HL-60/S4 treated with retinoic acid at 250 ng/mL for 4 days and 3 days (cell line): ENCODE data around the gene HOXA13.

Source experiments
- in situ Hi-C: fragments of 300-500 bp; cut with MboI; formaldehyde crosslinking; loops from 2 replicates; pipeline ENCODE4 v1.7.0; 2022; ENCODE audit warnings: low sequenced_read_pairs

HOXA13 gene

DNA sequence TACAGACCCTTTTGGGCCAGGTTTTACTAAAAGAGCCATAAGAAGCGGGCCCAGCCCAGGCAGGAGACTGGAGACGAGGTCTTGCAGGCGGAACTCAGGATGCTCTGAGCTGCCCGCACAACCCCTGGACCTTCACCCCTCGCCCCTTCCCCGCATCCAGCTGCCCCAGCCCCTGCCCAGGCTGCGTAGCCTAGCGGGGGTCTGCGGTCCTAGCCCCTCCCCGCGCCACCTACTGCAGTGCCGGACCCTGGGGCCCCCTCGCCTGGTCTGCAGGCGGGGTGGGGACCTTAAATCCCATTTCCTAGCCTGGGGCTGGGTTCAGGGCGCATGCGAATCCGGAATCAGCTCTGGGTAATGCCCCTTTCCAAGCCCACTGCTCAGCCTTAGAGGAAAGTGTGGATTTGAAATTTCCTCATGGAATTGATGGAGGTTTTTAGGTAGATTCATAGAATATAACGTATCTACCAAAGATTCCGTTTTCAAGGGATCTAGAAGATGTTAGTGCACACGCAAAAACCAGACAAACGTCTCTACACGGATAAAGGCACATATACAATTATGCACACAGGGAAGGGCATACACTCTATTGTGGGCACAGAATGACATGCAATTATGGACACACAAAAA lies 47.0 kb downstream of the HOXA13 start:
- in situ Hi-C loops: no loop called here

DNA sequence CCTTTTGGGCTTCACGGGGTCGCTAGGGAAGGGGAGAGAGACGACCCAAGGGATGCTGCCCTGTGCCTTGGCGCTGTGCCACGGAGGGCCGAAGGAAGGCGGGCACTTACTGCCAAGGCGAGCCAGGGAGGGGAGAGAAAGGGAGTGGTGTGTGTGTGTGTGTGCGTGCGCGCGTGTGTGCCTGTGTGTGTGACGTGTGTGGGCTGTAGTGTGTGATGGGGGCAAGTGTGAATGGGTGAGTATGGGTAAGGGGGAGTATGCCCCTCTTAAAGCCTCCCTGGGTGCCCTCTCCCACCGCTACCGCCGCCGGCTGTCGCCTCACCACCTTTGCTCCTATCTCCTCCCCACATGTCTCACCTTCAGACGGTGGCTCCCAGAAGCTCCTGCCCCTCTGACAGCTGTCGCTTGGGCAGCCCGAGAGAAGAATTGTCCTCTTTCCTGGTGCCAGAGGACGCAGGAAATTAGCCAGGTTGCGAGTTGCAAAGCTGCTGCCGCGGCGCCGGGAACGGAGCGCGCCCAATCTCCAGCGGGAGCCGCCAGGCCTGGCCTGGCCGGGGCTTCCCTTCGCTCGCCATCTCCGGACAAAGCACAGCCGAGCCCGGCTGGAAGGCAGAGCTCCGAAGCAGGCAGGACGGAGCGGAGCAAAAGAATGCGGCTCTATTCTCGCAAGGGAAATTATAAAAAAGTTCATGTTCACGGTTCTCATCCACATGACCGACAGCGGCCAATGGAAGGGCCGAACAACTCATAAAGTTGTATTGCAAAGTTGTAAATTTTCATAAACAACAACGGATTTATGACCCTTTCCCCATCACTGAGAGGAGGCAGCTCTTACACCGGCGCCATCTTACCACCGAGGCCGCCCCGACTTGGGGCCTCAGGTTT lies 47.7 kb downstream of the HOXA13 start, which contains the start of gene HOXA3:
Gene HOXA3 (minus strand): TSS at position 653 of the 885 bp plus-strand sequence. CDS start 41,943 bp downstream, outside the sequence.
- in situ Hi-C loops: no loop called here

DNA sequence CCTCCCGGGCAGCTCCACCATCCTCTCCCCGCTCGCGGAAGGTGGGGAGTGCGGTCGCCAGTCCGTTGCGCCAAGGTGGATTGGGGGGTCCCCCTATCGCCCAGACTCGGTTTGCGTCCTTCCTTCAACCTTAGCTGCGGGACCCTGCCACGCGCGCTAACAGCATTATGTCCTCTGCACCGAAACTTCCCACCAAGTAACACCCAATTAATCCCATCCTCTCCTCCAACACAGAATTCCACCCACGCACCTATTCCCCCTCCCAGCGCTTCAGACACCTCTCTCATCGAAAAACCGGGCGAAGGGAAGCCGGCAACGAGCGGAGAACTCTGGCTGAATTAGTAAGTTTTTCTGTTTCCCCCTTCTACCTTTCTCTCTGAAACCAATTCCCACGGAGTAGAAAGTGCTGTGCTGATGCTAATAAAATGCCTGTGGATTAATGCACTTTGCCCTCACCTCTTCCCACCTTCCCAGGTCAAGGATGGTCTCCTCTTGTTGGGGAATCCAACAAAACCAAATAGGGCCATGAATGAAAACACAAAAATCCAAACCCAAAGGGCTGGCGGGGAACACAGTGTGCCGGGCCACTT lies 48.5 kb downstream of the HOXA13 start:
- in situ Hi-C loops: no loop called here

DNA sequence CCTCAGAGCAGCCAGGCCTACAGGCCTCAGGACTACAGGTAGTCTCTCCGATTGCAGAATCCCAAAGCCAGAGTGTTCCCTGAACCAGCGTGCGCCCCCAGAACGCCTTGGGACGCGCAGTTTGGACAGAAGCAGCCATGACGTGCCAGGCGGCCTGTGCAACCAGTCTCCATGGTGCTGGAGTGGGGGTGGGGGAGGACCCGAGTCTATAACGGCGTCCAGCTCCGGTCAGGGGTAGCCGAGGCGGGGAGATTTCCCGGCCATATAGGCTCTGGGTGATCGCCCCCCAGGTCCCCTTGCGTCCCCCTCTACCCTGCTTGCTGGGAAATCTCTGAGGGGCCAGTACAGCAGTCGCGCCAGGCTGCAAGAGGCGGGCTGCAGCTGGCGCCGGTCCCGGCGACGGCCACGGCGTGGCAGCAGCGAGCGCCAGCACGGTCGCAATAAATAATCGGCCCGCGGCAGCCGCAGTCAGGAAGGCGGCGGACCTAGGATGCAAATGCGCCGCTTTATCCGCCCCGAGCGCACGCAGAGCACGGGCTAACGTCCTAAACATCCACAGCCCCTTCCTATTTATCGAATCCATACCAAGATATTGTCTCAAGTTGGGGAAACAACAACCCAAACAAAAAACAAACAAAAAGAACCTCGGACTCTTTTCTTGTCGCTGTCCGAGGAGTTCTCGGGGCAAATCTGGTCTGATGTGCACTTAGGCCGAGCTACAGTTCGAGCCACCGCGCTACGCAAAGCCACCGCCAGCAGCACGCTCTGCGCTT lies 49.1 kb downstream of the HOXA13 start:
- in situ Hi-C loops: no loop called here

DNA sequence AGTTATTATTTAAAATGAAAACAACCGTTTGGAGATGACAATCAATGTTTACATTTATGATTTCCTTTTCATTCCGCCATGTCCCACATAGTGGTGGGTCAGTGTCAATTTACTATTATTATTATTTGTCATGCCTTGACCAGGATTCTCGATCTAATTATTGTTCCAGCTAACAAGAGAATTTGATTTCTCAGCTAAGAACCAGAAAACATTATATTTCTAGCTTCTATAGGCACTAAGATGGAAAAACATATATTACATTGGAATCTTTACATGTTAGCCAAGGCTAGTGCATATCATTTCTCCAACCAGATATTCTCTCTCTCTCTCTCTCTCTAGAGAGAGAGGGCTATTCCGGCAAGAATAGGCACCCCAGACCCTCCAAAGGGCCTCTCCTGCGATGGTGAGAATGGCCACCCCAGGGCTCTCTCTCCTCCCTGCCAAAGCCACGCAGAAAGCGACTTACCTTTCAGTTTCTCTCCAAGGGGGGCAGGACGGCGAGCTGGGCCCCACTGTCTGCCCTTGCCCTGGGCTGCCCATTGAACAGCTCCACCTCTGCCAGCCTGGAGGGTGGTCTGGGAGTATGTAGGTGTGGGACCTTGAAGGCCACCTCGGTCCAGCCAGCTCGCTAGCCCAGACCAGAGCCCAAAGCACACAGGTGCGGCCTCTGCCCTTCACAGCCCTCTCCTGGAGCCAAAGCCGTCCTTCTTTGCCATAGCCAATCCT lies 49.9 kb downstream of the HOXA13 start:
- in situ Hi-C loops: no loop called here

DNA sequence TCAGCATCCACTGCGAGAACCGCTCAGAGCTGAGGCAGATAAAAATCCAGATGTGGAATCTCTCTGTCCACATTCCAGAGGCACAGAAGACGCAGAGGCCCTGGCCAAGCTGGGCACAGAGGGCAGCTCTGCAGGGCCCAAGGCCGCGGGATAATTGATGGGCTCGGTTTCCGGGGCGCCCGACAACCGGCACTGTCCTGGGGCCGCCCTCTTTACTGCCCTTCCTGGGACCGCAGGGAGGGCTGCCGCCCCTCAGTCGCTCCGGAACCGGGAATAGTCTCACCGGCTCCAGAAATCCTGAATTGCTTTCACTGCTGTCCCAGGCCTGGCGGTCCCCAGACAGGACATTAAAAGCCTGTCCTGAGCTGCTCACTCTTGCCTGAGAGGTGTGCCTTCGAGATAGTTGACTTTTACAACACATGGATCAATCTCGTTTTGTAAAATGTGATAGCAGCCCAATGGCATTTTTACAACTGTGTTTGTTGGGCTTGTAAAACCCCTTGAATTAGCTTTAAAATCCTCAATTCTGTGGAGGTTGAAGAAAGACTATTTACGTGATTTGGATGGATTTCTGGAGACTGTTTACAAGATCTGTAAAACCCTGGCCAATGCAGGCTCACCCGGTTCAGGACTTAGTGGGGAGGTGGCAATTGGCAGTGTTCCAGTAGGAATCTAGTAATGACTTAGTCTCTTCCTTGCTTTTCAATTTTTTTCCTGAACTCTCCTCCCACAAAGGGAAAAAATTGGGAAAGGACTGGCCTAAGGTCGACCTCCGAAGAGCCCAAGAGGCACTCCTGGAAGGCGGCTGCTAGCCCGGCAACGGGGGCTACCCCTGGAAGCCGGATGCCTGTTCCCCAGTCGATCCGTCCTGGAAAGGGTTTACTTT lies 50.9 kb downstream of the HOXA13 start:
- in situ Hi-C loops: no loop called here

DNA sequence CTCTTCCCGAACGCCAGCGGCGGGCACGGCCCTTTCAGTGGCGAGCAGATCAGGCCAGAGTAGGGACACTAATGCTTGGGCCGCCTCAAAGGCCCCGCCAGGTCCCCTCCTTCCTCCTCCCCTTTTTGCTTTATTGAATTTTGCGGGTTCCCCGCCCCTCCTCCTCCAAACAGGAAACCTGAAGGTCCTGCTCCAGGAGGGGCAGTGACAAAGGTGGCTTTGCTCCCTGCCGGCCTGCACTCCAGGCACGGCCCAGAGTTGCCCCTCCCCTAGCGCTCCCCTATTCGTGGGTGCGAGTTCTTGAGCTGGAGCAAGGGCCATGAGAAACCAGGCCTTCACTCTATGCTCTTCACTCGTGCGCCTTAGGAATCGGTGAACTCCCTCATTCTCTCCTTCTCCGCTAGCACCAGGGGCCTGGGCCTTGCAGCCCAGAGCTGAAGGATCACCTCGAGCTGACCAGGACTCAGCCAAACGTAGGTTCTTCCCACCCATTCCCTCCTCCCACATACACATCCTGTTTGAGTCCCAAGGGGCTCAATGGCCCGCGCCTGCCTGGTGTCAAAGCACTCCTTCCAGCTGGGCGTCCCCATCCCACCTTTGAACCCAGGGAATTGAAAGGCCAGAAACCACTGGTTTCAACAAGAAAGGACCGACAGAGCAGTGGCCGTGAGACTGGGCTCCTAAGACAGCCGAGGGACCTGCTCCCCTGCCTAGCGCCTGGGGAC lies 51.7 kb downstream of the HOXA13 start:
- in situ Hi-C loops: no loop called here

DNA sequence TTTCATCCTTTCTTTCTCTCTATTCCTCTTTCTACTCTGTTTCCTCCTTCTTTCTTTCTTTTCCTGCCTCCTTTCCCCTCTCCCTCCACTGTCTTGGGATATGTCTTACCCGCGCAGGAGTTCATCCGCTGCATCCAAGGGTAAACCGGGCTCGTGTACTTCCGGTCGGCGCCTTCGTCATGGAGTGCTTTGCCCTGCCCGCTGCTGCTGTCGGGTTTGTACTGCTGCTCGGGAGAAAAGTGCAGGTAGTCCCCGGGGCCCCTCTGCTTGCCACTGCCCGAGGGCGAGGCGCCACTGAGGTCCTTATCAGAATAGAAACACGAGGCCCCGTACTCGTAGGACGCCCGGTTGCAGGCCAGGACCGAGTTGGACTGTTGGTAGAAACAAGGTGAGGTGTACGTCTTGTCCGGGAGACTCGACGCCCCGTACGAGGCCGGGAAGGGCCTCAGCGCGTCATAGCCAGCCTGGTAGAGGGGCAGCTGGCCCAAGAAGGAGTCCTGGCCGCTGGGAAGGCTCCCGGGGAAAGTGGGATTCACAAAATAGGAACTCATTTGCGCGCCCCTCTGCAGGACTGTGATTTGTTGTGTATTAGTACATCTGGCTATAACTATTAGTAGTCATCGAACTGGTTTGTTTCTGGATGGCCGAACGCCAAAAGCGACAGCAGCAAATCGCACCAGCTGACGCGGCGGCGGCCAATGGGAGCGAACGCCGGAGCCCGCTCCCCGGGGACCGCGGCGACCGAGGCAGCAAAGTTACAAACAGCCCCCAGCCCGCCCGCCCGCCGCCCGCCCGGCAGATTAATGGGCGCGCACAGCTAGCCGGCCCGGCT lies 52.5 kb downstream of the HOXA13 start, which contains the start of gene HOXA6:
Gene HOXA6 (minus strand): TSS at position 576 of the 832 bp plus-strand sequence. CDS start 25 bp downstream, at position 551.
- in situ Hi-C loops: no loop called here

DNA sequence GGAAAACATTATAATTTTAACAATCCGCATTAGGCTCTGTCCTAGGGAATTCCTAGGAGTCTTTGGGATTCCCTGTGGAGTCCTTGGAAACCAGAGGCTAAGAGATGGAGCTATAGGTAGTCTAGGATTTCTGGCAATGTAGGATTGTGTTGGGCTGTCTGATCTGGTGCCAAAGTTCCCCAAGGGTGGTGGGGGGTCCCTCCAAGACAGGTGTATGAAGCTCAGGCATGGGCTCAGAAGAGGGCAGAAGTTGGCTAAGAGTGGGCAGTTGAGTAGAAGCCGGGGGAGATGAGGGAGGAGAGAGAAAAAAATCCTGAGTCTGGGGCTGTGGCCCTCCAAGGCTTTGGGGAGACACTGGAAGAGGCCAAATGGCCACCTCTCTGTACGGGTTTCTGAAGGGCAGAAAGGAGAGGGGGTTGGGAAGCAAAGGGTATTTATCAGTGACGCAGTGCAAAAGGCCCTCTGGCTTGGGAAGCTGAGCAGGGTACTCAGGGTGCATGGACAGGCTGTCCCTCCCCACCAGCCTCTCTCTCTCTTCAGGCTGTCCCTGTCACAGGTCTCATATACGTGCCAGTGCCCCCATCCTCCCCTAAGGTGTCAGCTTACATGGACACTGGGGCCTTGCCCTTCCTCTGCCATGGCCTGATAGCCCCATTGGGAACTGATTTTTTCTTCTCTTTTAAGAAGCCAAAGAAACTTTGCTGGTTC lies 53.2 kb downstream of the HOXA13 start:
- in situ Hi-C loops: no loop called here

DNA sequence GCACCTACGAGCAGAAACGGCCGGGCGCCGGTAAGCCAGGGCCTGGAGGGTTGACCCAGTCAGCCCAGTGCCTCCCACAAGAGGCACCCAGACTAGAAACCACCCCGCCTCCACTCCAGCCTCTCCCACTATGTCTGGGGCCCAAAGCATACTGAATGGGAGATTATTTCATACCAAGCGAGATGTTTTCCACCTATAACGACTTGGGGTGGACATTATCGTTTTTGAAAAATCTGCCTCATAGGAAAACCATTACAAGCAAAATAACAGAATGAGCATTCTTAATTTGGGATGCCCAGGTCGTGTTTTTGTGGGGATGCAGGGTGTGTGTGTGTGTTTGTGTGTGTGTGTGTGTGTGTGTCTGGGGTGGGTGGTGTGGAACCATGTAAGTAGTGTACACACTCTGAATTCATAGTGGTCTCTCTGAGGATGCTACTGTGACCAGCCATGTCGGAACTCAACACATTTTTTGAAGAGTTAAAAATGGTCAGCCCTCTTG lies 53.9 kb downstream of the HOXA13 start:
- in situ Hi-C loops: no loop called here

DNA sequence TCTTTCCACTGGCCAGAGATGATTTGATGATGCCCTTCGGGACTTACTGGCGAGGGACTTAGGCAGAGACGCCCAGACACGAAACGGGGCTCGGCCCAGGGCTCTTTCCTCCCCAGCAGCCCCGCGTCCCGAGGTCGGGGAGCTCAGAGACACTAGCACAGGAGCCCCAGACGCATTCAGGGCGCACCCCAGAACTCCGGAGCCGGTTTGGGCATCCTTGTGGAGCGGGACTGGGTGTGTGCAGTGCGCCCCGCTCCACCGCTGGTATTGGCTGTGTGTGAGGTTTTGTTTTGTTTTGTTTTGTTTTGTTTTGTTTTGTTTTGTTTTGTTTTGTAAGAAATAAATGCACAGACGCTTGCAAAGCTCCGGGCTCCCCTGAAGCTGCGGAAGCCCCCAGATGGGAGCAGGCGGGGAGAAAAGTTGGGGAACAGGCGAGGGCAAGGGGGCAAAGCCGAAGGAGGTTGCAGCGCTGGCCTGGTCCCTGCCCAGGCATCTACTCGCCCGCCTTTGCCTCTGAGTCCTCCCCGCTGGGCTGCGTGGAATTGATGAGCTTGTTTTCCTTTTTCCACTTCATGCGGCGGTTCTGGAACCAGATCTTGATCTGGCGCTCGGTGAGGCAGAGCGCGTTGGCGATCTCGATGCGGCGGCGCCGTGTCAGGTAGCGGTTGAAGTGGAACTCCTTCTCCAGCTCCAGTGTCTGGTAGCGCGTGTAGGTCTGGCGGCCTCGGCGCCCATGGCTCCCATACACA lies 54.6 kb downstream of the HOXA13 start:
- in situ Hi-C loops: no loop called here

DNA sequence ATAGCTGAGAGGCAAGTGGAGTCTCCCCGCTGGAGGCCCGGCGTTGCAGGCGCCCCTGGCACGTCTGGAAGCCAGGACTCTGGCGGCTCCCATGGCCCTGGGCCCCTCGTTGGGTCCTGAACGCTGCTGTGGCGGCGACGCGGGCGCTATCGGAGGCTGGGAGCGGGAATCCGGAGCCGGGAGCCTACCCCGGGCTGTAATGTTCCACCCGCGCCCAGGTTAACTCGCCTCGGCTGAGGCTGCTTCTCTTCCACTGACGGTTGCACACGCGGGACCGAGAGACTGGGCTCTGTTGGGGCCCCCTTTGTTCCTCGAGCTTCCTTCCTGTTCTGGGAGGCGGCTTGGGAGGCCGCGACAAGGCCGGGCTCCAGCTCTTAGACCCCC lies 55.1 kb downstream of the HOXA13 start:
- in situ Hi-C loops: no loop called here
